Myometrial cell (primary cell): ENCODE data around the gene SH3BGR. TPM values are rescaled to one million over a fixed set of nuclear protein-coding genes. Genes with fewer than 3 reads are reported as not detected.

Source experiments
- total RNA-seq: library from RNA; depleted of rRNA; stranded (reverse); fragments of >200 nt; gene quantifications from 2 replicates; pipeline ENCODE4 v1.2.3, GENCODE V29; 2015

The SH3BGR gene
- 1.2 and 4.9 TPM in 2 replicates for total RNA-seq

GRCh38 chr21:39451332-39452206 is at the start of gene SH3BGR:
Gene SH3BGR (plus strand): TSS chr21:39451970. CDS start chr21:39452097, 127 bp downstream.

GRCh38 chr21:39445321-39446269 is 6.2 kb upstream of the SH3BGR start, which contains the start of gene LCA5L:
Gene LCA5L (minus strand): TSS chr21:39445778. CDS start chr21:39428493, 17,285 bp downstream.

Other genes starting within 250 kb of the SH3BGR start
- 13.5 and 18.3 TPM in 2 replicates for gene BRWD1, start 138.3 kb upstream of the SH3BGR start, total RNA-seq
- 219 and 227 TPM in 2 replicates for gene HMGN1, start 102.9 kb upstream of the SH3BGR start, total RNA-seq
- gene LCA5L, start 6.2 kb upstream of the SH3BGR start, total RNA-seq, result 1.2 and 2.3 TPM in 2 replicates
- under 0.01 TPM in 1 of 2 replicates, not detected in the other for gene B3GALT5, start 161.0 kb downstream of the SH3BGR start, total RNA-seq